ENCODE results near the gene UXS1.

- no peak for TF ChIP-seq YY1 (IDR thresholded peaks at IDR 0.05; ENCODE audit: low read depth)
- TF ChIP-seq, protein P1, sequence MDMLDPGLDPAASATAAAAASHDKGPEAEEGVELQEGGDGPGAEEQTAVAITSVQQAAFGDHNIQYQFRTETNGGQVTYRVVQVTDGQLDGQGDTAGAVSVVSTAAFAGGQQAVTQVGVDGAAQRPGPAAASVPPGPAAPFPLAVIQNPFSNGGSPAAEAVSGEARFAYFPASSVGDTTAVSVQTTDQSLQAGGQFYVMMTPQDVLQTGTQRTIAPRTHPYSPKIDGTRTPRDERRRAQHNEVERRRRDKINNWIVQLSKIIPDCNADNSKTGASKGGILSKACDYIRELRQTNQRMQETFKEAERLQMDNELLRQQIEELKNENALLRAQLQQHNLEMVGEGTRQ (IDR thresholded peaks at IDR 0.05; ENCODE audit: borderline replicate concordance, low read depth, low read length) = no peak
Measured at GRCh38 chr2:106129150-106129549, 65.0 kb downstream of the UXS1 start.
